GM10266 (cell line): ENCODE data around the gene P3H4.

Experiments used
- DNase-seq: peaks from one replicate; pipeline ENCODE4 v3.0.0; 2012; ENCODE audit errors: extremely low spot score
- TF ChIP-seq, protein P1 (sequence below): IDR thresholded peaks from 2 replicates; pipeline ENCODE4 v1.5.1; 2012; ENCODE audit warnings: mild to moderate bottlenecking, low read depth; ENCODE audit not compliant: control insufficient read depth, insufficient read depth; ENCODE audit errors: missing control alignments

The P3H4 gene

DNA sequence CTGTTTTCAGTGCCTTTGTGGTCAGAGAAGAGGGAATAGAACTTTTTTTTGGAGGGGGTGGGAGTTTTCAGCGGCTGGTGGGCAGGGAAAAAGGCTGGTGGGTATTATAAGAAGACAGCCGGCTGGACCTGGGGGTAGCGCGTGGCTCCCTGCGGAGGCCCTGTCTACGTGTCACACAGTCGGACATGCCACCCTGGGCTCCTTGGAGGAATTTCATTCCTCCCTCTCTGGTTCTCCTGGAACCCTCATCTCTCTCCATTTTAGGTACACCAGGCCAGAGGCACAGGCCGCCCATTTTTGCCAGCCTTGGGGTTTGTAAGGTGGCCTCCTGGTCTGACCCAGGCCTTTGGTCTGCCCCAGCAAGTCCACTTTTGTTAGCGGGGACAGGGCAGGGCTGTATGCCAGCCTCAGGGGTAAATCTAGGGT, 2.0 kb upstream of the P3H4 start:
- no peak for DNase-seq
- TF ChIP-seq, protein P1, sequence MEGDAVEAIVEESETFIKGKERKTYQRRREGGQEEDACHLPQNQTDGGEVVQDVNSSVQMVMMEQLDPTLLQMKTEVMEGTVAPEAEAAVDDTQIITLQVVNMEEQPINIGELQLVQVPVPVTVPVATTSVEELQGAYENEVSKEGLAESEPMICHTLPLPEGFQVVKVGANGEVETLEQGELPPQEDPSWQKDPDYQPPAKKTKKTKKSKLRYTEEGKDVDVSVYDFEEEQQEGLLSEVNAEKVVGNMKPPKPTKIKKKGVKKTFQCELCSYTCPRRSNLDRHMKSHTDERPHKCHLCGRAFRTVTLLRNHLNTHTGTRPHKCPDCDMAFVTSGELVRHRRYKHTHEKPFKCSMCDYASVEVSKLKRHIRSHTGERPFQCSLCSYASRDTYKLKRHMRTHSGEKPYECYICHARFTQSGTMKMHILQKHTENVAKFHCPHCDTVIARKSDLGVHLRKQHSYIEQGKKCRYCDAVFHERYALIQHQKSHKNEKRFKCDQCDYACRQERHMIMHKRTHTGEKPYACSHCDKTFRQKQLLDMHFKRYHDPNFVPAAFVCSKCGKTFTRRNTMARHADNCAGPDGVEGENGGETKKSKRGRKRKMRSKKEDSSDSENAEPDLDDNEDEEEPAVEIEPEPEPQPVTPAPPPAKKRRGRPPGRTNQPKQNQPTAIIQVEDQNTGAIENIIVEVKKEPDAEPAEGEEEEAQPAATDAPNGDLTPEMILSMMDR, result no peak

DNA sequence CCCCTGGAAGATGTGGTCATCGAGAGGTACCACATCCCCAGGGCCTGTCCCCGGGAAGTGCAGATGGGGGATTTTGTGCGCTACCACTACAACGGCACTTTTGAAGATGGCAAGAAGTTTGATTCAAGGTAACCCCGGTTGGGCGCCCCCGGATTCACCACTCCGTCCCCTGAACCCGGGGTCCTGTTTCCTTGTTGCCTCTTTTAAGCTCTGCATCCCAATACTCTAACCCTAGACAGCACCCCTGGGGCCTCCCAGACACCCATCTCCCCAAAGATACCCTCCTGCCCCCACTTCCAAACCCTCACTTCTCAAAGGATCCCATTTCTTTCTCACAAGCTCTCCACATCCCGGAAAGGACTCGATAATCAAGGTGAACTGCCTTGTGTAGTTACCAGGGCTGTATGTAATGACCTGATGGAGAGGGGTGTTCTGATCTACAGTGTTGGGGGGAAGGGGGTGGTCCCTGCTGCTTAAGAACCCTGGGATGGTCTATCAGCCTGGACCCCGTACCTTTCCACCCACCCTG, 1.5 kb upstream of the P3H4 start:
- TF ChIP-seq, protein P1, result no peak
- no peak for DNase-seq

DNA sequence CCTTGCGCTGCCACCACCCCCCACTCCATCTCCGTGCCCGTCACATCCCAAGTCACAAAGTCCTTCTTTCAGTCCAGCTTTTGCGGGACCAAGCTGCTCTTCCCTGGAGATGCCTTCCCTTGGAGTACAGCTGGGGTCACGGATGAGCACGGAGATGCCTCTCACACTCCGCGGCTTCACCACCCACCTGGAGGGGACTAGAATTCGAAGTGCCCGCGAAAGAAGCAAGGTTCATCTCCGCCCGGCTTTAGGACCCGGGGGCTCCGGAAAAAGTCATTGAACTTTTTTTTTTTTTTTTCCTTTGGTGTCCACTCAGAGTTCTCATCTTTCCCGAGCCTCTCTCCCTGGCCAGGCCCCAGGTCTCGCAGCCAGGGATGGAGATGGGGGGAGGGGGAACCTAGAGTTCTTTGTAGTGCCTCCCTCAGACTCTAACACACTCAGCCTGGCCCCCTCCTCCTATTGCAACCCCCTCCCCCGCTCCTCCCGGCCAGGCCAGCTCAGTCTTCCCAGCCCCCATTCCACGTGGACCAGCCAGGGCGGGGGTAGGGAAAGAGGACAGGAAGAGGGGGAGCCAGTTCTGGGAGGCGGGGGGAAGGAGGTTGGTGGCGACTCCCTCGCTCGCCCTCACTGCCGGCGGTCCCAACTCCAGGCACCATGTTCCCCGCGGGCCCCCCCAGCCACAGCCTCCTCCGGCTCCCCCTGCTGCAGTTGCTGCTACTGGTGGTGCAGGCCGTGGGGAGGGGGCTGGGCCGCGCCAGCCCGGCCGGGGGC, 817 bp upstream of the P3H4 start, which contains the start of gene FKBP10:
TSS of gene FKBP10 (plus strand) at position 624 of the 771 bp plus-strand sequence. CDS start at position 655, 31 bp downstream.
- TF ChIP-seq, protein P1, result no peak
- peak; percentile 76 for DNase-seq

DNA sequence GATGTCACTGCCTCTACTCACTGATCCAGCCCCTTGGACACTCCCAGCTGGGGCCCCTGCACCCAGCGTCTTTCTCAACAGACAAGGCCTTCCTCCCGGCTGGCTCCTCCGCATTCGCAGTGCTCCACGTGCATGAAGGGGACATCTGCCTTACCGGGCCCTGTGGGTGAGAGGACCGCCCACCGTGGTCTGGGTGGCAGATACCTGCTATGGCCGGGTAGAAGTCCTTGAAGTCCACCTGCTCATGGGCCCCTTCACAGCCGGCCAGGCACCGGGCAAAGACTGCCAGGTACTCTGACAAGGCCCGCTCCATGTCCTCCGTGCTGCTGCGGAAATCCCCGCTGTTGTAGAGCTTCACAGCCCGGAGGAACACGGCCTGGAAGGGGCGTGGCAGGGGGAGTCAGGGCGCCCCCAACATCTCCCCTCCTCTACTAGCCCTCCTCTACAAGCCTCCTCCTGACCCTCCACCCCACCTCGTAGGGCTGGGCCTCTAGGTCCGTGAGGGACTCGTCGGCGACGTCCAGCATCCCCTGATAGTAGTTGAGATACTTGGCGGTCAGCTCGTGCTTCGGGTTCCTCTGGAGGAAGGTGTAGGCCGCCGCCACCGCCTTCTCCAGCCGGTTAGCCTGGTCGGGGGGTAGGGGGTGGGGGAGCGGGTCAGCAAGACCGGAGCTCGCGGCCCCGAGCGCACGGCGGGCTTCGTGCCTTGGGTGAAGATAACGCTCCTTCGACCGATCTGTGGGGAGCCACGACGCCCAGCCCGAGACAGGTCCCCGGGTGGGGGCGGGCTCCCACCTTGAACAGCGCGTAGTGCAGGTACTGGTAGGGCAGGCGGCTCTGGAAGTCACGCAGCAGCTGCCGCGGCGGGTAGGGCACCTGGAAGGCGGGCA, 845 bp downstream of the P3H4 start:
- TF ChIP-seq, protein P1, result no peak
- no peak for DNase-seq

DNA sequence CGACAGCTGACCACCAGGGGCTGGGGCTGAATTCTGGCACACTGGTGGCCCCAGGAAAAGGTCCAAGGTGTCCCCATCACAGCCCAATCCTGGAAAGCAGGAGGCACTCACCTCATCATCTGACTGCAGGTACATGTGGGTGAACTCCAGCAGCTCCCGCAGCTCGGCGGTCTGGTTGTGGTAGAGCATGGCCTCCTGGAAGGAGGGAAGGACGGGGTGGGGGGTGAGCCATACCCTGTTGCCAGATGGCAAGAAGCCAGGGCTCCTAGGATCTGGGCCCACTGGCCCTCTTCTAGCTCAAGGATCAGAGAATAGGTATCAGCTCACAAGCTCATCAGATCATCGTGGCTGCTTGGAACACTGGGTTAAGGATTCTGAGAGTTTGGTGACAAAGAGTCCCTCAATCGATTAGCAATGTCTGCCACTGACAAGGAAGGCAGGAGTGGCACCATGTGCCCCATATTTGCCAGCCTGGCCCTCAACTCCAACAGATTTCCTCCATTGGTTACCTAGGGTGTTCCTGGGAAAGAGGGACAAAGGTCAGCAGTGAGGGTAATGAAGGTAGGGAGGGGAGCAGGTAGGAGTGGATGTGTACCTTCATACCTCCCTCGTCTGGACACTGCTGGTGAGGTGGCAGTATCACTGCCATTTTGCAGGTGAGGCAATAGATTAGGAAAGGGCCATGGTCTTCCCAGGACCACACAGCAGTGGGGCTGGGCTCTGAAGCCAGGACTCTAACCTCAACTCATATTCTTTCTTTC, 4.9 kb downstream of the P3H4 start:
- TF ChIP-seq, protein P1, result no peak
- DNase-seq, result no peak

DNA sequence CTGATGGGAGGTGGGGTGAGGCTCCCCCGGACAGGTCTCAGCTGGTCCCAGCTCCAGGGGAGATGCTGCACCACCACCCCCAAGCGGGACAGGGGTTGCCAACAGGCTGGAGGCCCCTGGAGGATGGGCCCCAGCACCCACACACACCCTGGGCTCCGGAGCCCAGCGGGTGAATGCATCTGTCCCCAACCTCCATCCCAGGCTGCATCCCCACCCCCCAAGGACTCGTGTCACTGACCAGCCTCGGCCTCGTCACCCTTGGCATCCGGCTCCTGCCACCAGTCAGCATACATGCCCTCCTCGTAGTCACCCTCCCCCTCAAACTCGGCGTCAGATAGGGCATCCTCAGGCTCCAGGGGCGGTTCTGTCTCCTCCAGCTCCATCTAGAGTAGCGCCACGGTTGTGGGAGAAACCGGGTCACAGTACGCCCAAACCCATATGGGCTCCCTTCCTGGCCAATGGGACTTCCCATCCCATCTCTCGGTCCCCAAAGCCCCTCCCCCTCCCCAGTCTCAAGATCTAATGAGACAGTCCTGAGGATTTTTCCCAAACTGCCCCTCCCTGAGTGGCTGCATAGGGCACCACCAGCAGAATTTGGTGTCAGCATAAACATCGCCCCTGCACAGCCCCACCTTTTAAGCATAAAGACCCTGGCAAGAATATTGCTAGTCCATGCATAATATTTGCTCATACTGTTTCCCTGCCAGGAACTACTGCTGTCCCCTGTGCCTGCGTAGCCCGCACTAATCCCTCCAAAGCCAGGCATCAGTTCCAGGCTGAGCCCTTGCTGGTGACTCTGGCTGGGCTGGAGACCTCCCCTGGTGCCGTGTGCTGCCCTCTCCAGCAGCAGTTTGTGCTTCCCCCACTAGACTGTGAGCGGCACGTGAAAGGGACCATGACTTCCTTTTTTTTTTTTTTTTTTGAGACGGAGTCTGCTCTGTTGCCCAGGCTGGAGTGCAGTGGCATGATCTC, 8.4 kb downstream of the P3H4 start:
- TF ChIP-seq, protein P1, result no peak
- DNase-seq, result no peak
